ENCODE measurements around the gene FBXO33.

DNA sequence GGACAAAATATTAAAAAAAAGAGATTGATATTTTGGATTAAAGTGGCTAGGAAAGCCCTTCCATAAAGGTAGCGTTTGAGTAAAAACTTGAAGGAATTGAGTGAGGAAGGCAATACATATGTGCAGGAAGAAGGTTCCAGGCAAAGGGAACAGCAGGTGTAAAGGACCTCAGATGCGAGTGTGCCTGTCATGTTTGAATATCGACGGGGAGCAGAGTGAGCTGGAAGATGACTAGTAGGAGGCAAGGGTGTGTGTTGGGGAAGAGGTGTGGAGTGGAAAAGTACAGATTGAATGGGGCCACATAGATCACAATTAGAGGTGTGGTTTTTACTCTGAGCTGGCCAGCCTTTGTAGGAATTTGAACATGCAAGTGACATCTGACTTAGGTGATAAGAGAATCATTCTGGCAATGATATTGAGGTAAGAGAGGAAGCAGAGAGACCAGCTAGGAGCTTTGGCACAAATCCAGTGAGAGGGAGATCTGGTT is 15.0 kb upstream of the FBXO33 start:
- TF ChIP-seq, protein P1, sequence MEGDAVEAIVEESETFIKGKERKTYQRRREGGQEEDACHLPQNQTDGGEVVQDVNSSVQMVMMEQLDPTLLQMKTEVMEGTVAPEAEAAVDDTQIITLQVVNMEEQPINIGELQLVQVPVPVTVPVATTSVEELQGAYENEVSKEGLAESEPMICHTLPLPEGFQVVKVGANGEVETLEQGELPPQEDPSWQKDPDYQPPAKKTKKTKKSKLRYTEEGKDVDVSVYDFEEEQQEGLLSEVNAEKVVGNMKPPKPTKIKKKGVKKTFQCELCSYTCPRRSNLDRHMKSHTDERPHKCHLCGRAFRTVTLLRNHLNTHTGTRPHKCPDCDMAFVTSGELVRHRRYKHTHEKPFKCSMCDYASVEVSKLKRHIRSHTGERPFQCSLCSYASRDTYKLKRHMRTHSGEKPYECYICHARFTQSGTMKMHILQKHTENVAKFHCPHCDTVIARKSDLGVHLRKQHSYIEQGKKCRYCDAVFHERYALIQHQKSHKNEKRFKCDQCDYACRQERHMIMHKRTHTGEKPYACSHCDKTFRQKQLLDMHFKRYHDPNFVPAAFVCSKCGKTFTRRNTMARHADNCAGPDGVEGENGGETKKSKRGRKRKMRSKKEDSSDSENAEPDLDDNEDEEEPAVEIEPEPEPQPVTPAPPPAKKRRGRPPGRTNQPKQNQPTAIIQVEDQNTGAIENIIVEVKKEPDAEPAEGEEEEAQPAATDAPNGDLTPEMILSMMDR (IDR thresholded peaks at IDR 0.05) = no peak
- TF ChIP-seq ZFX (IDR thresholded peaks at IDR 0.05; ENCODE audit: borderline replicate concordance) = no peak
